Spleen (tissue), 7 donors: Measurements from ENCODE around the gene KLHL2.

Experiments
- POLR2A ChIP-seq, 3 donors: fragments of 450-650 bp; IDR thresholded peaks; one replicate each; pipeline ENCODE4 v1.5.1; 2017; ENCODE audit warnings: antibody characterized with exemption in 3 of 3, mild to moderate bottlenecking in 1 of 3
- TF ChIP-seq, protein P1 (sequence below), 11 experiments: fragments of 200-600 bp in 7 of 11; fragments of 450-650 bp in 4 of 11; sonication (generic) in 4 of 11; IDR thresholded peaks in 8 of 11; conservative IDR thresholded peaks in 3 of 11; 1 replicate in 7 of 11; 2 replicates in 4 of 11; pipeline versions ENCODE4 v1.4.0 to v1.8.0; 2016 to 2021; ENCODE audit warnings: antibody characterized with exemption in 11 of 11, inconsistent platforms in 4 of 11, mild to moderate bottlenecking in 1 of 11
- donor health status: DM: no; HTN: no; CAD: no; lungs with moderate emphysema.
- donor health status: DM: no; HTN: no; CAD: no.
- donor health status: DM: no; HTN: no; CAD: no.

GRCh38 chr4:165347647-165348569 lies 140.5 kb downstream of the KLHL2 start:
- TF ChIP-seq, protein P1, sequence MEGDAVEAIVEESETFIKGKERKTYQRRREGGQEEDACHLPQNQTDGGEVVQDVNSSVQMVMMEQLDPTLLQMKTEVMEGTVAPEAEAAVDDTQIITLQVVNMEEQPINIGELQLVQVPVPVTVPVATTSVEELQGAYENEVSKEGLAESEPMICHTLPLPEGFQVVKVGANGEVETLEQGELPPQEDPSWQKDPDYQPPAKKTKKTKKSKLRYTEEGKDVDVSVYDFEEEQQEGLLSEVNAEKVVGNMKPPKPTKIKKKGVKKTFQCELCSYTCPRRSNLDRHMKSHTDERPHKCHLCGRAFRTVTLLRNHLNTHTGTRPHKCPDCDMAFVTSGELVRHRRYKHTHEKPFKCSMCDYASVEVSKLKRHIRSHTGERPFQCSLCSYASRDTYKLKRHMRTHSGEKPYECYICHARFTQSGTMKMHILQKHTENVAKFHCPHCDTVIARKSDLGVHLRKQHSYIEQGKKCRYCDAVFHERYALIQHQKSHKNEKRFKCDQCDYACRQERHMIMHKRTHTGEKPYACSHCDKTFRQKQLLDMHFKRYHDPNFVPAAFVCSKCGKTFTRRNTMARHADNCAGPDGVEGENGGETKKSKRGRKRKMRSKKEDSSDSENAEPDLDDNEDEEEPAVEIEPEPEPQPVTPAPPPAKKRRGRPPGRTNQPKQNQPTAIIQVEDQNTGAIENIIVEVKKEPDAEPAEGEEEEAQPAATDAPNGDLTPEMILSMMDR (IDR thresholded peaks at IDR 0.05 in 8 of 11, conservative IDR thresholded peaks at IDR 0.05 in 3 of 11) = no peak
- no peak for TF ChIP-seq POLR2A (IDR thresholded peaks at IDR 0.05)
